ENCODE data around the gene HCFC1R1. TPM values are rescaled to one million over a fixed set of nuclear protein-coding genes. Genes with fewer than 3 reads are reported as not detected.

HCFC1R1 gene
- polyA plus RNA-seq, 3 donors: 50.7 to 66.1 (median 57.1) TPM

- no peak for DNase-seq (ENCODE audit: low read depth in 3 of 3, low spot score in 2 of 3)
Measured at GRCh38 chr16:3035972-3036725, 12.4 kb upstream of the HCFC1R1 start.

DNA sequence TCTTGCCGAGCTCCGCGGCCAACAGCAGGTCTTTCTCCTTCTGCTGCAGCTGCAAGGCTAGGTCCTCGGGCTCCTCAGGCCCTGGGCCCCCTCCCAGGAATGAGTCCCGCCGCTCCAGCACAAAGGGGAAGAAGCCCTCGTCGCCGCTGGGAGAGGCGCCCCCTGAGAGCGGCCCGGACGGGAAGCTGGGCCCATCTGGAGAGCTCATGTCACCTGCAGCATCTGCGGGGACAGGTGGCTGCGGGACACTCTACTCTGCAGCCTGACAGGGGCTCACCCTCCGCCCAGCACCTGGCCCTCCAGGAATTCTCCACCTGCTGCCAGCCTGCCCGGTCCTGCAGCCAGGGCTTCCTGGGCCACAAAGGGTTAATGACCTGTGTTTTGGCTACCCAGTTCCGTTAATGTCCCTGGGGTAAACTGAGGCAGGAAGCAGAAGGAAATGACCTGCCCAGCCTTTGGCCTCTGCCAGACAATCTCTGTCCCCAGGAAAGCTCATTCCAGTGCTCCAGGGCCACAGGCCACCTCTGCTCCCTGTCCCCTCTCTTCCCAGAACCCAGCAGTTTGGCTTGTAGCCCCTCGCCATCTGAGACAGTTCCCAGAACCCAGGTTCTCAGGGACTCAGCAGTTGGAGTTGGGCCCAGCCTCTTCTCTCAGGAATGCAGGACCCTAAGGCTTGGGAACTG lies 11.7 kb upstream of the HCFC1R1 start:
- no peak for DNase-seq (ENCODE audit: low read depth in 3 of 3, low spot score in 2 of 3)

DNA sequence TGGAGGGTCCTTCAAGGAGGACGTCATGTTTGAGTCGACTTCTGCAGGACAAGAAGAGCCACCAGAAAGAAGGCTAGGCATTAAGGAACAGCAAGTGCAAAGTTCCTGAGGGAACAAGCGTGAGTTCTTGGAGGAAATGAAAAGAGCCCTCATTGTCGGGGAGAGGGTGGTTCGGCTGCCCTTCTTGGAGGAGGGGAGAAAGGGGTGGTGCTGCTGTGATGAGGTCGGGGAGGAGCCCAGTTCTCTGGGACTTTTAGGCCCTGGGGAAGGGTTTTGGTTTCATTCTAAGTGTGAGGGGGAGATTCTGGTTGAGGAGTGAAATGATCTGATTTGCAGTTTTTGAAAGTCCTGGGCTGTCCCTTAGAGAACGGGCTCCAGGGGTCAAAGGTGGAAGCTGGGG lies 8.9 kb upstream of the HCFC1R1 start:
- no peak for DNase-seq (ENCODE audit: low read depth in 3 of 3, low spot score in 2 of 3)

GRCh38 chr16:3030222-3031212 lies 6.8 kb upstream of the HCFC1R1 start:
- DNase-seq (ENCODE audit: low read depth in 3 of 3, low spot score in 2 of 3): no peak

- no peak for DNase-seq (ENCODE audit: low read depth in 3 of 3, low spot score in 2 of 3)
Measured at GRCh38 chr16:3029491-3030221, 5.9 kb upstream of the HCFC1R1 start.

DNA sequence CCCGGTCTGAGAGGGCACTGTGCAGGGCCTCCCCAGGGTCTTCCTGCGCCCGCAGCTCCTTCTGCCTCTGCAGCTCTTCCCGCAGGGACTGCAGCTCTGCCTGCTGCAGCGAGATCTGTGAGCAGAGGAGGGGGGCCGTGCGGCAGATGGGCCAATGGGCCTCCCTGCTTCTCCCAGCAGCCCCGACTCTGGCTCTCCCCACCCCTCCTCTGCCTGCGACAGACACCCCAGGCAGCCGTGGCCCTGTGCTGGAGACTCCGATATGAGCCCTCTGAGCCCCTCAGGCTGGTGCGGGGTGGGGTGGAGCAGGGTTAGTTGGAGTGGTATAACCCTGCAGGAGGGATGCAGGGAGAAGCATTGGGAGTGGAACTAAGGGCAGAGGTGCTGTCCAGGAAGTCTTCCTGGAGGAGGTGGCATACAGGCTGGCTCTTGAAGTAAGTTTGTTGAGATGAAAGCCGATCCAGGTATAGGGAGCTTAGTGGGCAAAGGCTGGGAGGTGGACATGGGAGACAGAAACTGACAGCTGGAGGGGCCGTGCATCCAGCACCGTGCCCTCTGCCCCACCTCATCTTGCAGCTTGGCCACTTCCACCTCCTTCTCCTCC lies 5.1 kb upstream of the HCFC1R1 start:
- DNase-seq (ENCODE audit: low read depth in 3 of 3, low spot score in 2 of 3): no peak

GRCh38 chr16:3027983-3028715 lies 4.4 kb upstream of the HCFC1R1 start:
- no peak for DNase-seq (ENCODE audit: low read depth in 3 of 3, low spot score in 2 of 3)

GRCh38 chr16:3027489-3027795 lies 3.7 kb upstream of the HCFC1R1 start:
- DNase-seq (ENCODE audit: low read depth in 3 of 3, low spot score in 2 of 3): no peak

DNA sequence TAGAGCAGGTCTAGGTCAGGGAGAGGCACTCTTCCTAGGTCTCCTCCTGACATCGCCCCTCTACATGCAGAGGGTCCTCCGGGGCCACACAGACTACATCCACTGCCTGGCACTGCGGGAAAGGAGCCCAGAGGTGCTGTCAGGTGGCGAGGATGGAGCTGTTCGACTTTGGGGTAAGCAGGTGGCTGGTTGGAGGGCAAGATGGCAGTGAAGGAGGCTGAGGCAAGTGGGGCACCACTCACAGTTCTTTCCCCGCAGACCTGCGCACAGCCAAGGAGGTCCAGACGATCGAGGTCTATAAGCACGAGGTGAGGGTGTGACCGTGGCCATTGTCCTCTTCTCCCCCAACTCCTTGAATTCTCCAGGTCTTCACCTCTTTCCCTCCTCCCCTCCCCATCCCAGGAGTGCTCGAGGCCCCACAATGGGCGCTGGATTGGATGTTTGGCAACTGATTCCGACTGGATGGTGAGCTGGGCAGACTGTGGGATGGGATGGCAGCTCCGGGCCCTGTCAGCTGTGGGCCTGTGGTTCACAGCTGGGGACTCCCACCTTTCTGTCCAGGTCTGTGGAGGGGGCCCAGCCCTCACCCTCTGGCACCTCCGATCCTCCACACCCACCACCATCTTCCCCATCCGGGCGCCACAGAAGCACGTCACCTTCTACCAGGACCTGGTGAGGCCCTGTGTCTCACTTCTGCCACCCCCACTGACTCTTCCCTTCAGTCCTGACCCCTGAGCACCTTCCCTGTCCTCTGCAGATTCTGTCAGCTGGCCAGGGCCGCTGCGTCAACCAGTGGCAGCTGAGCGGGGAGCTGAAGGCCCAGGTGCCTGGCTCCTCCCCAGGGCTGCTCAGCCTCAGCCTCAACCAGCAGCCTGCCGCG lies 3.1 kb upstream of the HCFC1R1 start:
- DNase-seq (ENCODE audit: low read depth in 3 of 3, low spot score in 2 of 3): no peak

DNA sequence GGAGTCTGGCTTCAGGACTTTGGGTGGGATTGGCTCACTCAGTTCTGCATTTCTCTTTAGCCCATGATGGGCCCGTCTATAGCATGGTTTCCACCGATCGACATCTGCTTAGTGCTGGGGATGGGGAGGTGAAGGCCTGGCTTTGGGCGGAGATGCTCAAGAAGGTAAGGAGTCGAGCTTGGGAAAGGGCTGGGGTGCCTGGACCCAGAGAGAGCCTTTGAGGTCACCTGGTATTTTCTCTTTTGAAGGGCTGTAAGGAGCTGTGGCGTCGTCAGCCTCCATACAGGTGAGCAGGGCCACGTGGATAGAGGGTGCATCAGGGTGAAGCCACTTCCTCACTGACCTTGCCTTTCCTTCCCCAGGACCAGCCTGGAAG lies 2.2 kb upstream of the HCFC1R1 start:
- no peak for DNase-seq (ENCODE audit: low read depth in 3 of 3, low spot score in 2 of 3)

DNA sequence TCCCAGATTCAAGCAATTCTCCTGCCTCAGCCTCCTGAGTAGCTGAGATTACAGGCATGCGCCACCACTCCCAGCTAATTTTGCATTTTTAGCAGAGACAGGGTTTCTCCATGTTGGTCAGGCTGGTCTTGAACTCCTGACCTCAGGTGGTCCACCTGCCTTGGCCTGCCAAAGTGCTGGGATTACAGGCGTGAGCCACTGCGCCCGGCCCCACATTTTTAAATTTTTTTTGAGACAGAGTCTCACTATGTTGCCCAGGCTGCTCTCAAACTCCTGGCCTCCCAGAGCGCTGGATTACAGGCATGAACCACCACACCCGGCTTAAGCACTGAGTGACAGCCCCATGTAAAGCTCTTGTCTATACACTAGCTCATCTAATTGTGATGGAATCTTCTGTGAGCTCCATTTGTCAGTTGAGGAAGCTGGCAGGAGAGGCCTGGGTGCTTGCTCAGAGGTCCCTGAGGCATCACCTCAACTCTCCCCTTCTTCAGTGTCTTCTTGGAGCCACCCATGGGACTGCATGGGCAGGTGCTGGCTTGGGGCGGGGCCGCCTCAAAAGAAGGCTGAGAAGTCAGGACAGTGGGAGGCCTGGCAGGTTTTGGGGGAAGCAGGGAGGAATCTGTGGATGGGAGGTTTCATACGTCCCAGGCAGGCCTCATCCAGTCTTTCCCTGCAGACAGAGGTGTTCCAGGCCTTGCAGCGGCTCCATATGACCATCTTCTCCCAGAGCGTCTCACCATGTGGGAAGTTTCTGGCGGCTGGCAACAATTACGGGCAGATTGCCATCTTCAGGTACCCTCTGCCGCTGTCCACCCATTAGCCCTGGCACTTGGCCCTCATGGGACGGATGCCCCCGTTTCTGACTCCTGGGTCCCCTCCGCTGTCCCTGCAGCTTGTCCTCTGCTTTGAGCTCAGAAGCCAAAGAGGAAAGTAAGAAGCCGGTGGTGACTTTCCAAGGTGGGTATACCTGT lies 1.6 kb upstream of the HCFC1R1 start:
- DNase-seq (ENCODE audit: low read depth in 3 of 3, low spot score in 2 of 3): no peak

DNA sequence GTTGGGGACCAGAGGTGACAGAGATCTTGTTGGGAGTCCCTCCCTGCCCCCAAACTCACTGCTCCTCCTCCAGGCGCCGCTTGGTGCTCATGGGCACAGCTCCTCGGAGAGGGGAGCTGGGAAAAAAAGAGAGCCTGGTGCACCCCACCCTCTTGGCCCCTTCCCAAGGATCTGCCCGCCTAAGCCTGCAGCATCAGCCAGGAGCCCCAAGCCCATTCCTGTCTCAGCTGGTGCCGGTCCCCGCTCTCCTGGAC lies 400 bp downstream of the HCFC1R1 start:
- no peak for DNase-seq (ENCODE audit: low read depth in 3 of 3, low spot score in 2 of 3)

DNA sequence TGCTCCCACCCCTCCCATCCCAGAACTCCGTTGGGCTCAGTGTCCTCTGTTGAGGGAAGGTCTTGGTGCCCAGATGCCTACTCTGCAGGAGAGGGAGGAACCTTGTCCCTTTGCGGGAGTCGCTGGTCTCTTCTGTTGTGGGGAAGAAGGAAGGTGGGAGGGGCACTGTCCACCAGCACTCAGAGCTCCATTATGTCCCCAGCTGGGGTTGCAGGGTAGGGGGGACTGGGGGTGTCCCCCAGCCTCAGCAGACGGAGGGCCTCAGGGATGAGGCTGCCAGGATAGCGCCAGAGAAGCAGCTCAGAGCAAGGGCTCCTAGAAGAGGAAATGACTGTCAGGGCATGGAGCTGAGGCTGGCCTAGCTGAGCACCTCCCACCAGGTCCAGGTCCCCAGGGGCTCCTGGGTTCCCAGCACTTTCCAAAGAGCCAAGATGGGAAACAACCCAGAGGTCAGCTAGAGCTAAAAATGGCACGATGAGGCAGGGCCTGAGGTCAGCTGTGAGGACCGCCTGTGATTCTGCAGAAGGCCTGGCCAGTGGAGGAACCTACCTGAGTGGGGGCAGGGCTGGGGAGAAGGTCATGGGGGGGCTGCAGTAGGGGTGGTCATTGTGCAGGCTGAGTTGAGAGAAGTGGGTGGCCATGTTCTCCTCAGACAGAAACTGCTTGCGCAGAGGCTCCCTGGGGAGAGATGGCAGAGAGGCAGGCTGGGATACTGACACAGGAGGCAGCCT lies 893 bp downstream of the HCFC1R1 start:
- no peak for DNase-seq (ENCODE audit: low read depth in 3 of 3, low spot score in 2 of 3)

DNA sequence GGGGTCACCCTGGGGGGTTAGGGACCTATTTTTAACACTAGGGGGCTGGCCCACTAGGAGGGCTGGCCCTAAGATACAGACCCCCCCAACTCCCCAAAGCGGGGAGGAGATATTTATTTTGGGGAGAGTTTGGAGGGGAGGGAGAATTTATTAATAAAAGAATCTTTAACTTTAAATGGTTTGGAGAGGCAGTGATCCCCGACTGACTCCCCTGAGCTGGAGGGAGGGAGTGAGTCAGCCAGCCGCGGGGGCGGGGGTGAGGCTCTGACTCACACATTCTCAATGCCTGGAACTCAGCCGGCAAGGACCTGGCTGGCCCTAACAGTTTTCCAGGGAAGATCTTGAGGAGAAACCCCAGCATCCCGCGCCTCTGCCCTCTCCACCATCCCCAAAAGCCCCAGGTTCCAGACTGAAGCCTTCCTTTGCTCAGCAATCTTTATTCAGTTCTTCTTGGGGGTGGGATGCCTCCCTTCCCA lies 1.5 kb downstream of the HCFC1R1 start:
- no peak for DNase-seq (ENCODE audit: low read depth in 3 of 3, low spot score in 2 of 3)

DNA sequence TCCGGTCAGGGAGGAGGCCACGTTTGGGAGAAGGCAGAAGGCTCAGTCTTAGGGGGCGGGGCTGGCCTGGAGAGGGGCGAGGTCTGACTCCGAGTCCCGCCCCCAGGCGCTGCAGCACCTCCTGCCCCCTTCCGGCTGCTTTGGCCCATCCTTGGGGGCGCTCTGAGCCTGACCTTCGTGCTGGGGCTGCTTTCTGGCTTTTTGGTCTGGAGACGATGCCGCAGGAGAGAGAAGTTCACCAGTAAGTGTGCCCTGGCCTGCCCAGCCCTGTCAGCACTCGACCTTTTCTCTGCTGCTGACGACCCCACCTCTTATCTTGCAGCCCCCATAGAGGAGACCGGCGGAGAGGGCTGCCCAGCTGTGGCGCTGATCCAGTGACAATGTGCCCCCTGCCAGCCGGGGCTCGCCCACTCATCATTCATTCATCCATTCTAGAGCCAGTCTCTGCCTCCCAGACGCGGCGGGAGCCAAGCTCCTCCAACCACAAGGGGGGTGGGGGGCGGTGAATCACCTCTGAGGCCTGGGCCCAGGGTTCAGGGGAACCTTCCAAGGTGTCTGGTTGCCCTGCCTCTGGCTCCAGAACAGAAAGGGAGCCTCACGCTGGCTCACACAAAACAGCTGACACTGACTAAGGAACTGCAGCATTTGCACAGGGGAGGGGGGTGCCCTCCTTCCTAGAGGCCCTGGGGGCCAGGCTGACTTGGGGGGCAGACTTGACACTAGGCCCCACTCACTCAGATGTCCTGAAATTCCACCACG lies 2.1 kb downstream of the HCFC1R1 start:
- DNase-seq (ENCODE audit: low read depth in 3 of 3, low spot score in 2 of 3): no peak

All from right renal cortex interstitium (tissue), 3 donors.